ENCODE measurements around the gene RANBP10. TPM values are rescaled to one million over a fixed set of nuclear protein-coding genes. Genes with fewer than 3 reads are reported as not detected.

Gene RANBP10
- total and polyA plus RNA-seq, 9 of the 15 experiments (the other 6 are each of a cell fraction or from before 2014, with no cell fraction given): 0.61 to 19.3 (median 5.9) TPM

GRCh38 chr16:67841816-67842508, 35.6 kb upstream of the RANBP10 start, which contains the start of gene THAP11 (continued):
- TF ChIP-seq CBFB (CRISPR knock-in tag; IDR thresholded peaks at IDR 0.05) (no peak), GMEB1 (CRISPR knock-in tag; IDR thresholded peaks at IDR 0.05) (peak; percentile 13; the same call in 1 of the 2 replicates), TEAD1 (CRISPR knock-in tag; IDR thresholded peaks at IDR 0.05) (0 out of 4 replicates have a peak, but pooled peaks have one; percentile 13 to 67), NR4A1 (CRISPR knock-in tag; IDR thresholded peaks at IDR 0.05) (no peak), NR4A1 (tag; IDR thresholded peaks at IDR 0.05) (no peak), ZNF444 (CRISPR knock-in tag; IDR thresholded peaks at IDR 0.05) (no peak), HINFP (tag; conservative IDR thresholded peaks at IDR 0.05; ENCODE audit: low read depth) (no peak), NR0B1 (IDR thresholded peaks at IDR 0.05; ENCODE audit: partially characterized antibody) (no peak), CREB1 (IDR thresholded peaks at IDR 0.05) (peak; percentile 21), CREB1 (CRISPR knock-in tag; IDR thresholded peaks at IDR 0.05) (peak; percentile 78; the same call in 1 of the 2 replicates), KAT7 (CRISPR knock-in tag; IDR thresholded peaks at IDR 0.05; ENCODE audit: borderline replicate concordance) (no peak), PTBP1 (IDR thresholded peaks at IDR 0.05; ENCODE audit: low read depth, low read length) (no peak), SPI1 (IDR thresholded peaks at IDR 0.05; ENCODE audit: borderline replicate concordance, low read depth, low read length) (peak; percentile 19; the same call in 1 of the 2 replicates), ZNF175 (CRISPR knock-in tag; IDR thresholded peaks at IDR 0.05; ENCODE audit: low read depth) (0 out of 2 replicates have a peak, but pooled peaks have one; percentile 24), GABPA (tag; conservative IDR thresholded peaks at IDR 0.05; ENCODE audit: low read depth) (peak; percentile 97), NFYB (IDR thresholded peaks at IDR 0.05; ENCODE audit: extremely low read depth, insufficient read length) (no peak), NFATC3 (IDR thresholded peaks at IDR 0.05) (no peak), ZNF408 (CRISPR knock-in tag; IDR thresholded peaks at IDR 0.05; ENCODE audit: low read depth) (no peak), ZBTB1 (CRISPR knock-in tag; IDR thresholded peaks at IDR 0.05; ENCODE audit: borderline replicate concordance, low read depth) (no peak), HEY1 (CRISPR knock-in tag; IDR thresholded peaks at IDR 0.05; ENCODE audit: borderline replicate concordance) (no peak), KDM5B (IDR thresholded peaks at IDR 0.05; ENCODE audit: insufficient replicate concordance, low read depth, low read length) (peak; percentile 74), GTF2E2 (tag; IDR thresholded peaks at IDR 0.05) (peak; percentile 57; the same call in 1 of the 2 replicates), RBFOX2 (IDR thresholded peaks at IDR 0.05; ENCODE audit: low read depth, low read length) (peak; percentile 89)
